Sigmoid colon (tissue), 7 donors: ENCODE data around the gene PTGIS. TPM values are rescaled to one million over a fixed set of nuclear protein-coding genes. Genes with fewer than 3 reads are reported as not detected.
A peak's percentile ranks its signal among the peaks of the same experiment; 100 is the strongest.

Source experiments
- DNase-seq: peaks from one replicate; pipeline ENCODE4 v3.0.0-alpha.2; 2019
- H3K27ac ChIP-seq, 4 donors: fragments of 200-600 bp; sonication (generic); one replicate each; pipeline ENCODE4 v1.5.1; 2016 to 2019; ENCODE audit warnings: mild to moderate bottlenecking in 1 of 4
- H3K27me3 ChIP-seq, 3 donors: fragments of 200-600 bp; sonication (generic); one replicate each; pipeline ENCODE4 v1.5.1; 2019; ENCODE audit warnings: mild to moderate bottlenecking in 1 of 3
- H3K36me3 ChIP-seq, 4 donors: fragments of 200-600 bp; sonication (generic); one replicate each; pipeline ENCODE4 v1.5.1; 2016 to 2019
- H3K4me1 ChIP-seq, 4 donors: fragments of 200-600 bp; sonication (generic); one replicate each; pipeline ENCODE4 v1.5.1; 2017 to 2019
- H3K4me3 ChIP-seq, 4 donors: fragments of 200-600 bp; sonication (generic); one replicate each; pipeline ENCODE4 v1.5.1; 2017 to 2019; ENCODE audit warnings: mild to moderate bottlenecking in 2 of 4, moderate library complexity in 1 of 4
- H3K9me3 ChIP-seq, 4 donors: fragments of 200-600 bp in 3 of 4; sonication (generic) in 3 of 4; one replicate each; pipeline versions ENCODE4 v1.5.1 to v1.6.1; 2013 to 2019
- EP300 ChIP-seq, 4 donors: sonication (generic); formaldehyde crosslinking; IDR thresholded peaks; one replicate each; pipeline ENCODE4 v1.6.1; 2017; ENCODE audit warnings: antibody characterized with exemption in 4 of 4
- POLR2A ChIP-seq, 2 donors: fragments of 450-650 bp; IDR thresholded peaks; one replicate each; pipeline ENCODE4 v1.6.1; 2016; ENCODE audit warnings: antibody characterized with exemption in 2 of 2, mild to moderate bottlenecking in 2 of 2, moderate library complexity in 2 of 2
- POLR2AphosphoS5 ChIP-seq, 4 donors: sonication (generic); formaldehyde crosslinking; IDR thresholded peaks; one replicate each; pipeline ENCODE4 v1.6.1; 2017; ENCODE audit warnings: antibody characterized with exemption in 4 of 4
- WGBS, 2 donors: extraction: QIAGEN DNeasy Blood & Tissue Kit; methylation state at CpG; one replicate each; pipeline ENCODE4 v1.1.7; 2013; 5-methylcytosine and 5-hydroxymethylcytosine counted together
- intact Hi-C: fragments of 100-400 bp; cut with DNase I; formaldehyde crosslinking; loops from one replicate; pipeline ENCODE4 v1.15.1; 2023
- polyA plus RNA-seq, 3 donors: library from polyadenylated mRNA; stranded (reverse); fragments of 200-250 nt; gene quantifications; one replicate each; pipeline ENCODE4 v1.2.3, GENCODE V29; 2013
- total RNA-seq, 4 donors: library from RNA; depleted of rRNA; stranded (reverse); fragments of >200 nt; gene quantifications; one replicate each; pipeline ENCODE4 v1.1.0, GENCODE V29; 2016
- TF ChIP-seq, protein P1 (sequence below), 4 experiments: fragments of 450-650 bp in 3 of 4; fragments of 200-600 bp in 1 of 4; IDR thresholded peaks; one replicate each; pipeline ENCODE4 v1.5.1; 2016 to 2019; ENCODE audit warnings: antibody characterized with exemption in 4 of 4, mild to moderate bottlenecking in 3 of 4, moderate library complexity in 2 of 4
- donor health status: healthy with polysubstance abuse.
- donor health status: Bipolar disorder and iron deficiency.
- donor health status: healthy.

PTGIS gene
- total and polyA plus RNA-seq, 7 donors, result 0.46 to 241 (median 55.3) TPM

DNA sequence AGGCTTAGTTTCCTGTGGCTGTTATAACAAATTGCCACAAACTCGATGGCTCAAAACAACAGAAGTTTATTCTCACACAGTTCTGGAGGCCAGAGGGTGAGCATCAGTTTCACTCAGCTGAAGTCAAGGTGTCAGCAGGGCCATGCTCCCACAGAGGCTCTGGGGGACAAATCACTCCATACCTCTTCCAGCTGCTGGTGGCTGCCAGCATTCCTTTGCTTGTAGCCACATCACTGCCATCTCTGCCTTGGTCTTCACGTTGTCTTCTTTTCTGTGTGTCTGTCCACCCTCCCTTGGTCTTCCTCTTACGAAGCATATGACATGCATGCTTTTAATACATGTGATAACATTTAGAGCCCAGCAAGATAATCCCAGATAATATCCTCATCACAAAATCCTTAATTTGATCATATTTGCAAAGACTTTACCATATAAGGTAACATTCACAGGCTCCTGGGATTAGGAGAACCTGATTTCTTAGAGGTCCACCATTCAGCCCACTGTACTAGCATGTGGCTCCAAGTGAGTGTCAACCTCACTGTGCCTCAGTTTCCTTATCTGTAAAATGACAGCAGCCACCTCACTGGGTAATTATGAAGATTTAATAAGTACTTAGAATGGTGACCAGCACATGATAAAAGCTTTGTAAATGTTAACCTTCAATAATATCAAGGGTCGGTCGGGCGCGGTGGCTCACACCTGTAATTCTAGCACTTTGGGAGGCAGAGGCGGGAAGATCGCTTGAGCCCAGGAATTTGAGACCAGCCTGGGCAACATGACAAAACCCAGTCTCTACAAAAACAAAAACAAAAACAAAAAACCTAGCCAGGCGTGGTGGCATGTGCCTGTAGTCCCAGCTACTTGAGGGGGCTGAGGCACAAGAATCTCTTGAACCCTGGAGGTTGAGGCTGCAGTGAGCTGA lies 14.7 kb upstream of the PTGIS start:
- H3K27ac ChIP-seq, result peak overlapping the region; percentile 70 to 83 (median 76)

DNA sequence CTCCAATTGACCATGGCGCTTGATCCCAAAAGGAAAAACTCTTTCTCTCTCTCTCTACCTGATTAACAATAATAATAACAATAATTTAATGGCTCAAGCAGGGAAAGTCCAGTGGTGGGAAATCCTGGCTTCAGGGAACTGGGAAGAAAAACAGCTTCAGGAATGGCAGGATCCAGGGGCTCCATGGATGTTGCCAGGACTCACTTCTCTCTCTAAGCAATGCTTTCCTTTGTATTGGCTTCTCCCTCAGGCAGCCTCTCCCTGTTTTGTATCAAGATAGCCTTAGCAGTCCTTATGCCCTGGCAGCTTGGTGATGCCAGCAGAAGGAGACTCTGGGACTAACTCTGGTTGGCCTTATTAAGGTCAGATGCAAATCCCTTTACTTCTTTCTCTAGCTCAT lies 13.5 kb upstream of the PTGIS start:
- intact Hi-C loops, result no loop called here
- peak overlapping the region; percentile 71 to 83 (median 76) for H3K27ac ChIP-seq
- H3K4me1 ChIP-seq, result peaks cover 0 to 59% (median 49%) of the 10 kb centered on the region in 4 donors
- no peaks in the 10 kb centered on the region for H3K36me3 ChIP-seq
- H3K9me3 ChIP-seq, result peaks cover 0 to 7% (median 0%) of the 10 kb centered on the region in 4 donors
- WGBS, 2 donors, result 97 to 100% methylated on average over 1 of the region's 1 CpG
- no peak for DNase-seq
- no peak overlapping the region for H3K4me3 ChIP-seq
- no peaks in the 10 kb centered on the region for H3K27me3 ChIP-seq
- TF ChIP-seq POLR2A (IDR thresholded peaks at IDR 0.05) (no peak), EP300 (IDR thresholded peaks at IDR 0.05) (no peak), POLR2AphosphoS5 (IDR thresholded peaks at IDR 0.05) (no peak)
- TF ChIP-seq, protein P1, sequence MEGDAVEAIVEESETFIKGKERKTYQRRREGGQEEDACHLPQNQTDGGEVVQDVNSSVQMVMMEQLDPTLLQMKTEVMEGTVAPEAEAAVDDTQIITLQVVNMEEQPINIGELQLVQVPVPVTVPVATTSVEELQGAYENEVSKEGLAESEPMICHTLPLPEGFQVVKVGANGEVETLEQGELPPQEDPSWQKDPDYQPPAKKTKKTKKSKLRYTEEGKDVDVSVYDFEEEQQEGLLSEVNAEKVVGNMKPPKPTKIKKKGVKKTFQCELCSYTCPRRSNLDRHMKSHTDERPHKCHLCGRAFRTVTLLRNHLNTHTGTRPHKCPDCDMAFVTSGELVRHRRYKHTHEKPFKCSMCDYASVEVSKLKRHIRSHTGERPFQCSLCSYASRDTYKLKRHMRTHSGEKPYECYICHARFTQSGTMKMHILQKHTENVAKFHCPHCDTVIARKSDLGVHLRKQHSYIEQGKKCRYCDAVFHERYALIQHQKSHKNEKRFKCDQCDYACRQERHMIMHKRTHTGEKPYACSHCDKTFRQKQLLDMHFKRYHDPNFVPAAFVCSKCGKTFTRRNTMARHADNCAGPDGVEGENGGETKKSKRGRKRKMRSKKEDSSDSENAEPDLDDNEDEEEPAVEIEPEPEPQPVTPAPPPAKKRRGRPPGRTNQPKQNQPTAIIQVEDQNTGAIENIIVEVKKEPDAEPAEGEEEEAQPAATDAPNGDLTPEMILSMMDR (IDR thresholded peaks at IDR 0.05), result no peak

More for the DNA sequence above, 14.7 kb upstream of the PTGIS start:
- intact Hi-C loops, result no loop called here
- TF ChIP-seq POLR2AphosphoS5 (IDR thresholded peaks at IDR 0.05) (no peak), POLR2A (IDR thresholded peaks at IDR 0.05) (no peak), EP300 (IDR thresholded peaks at IDR 0.05) (no peak)
- TF ChIP-seq, protein P1 (IDR thresholded peaks at IDR 0.05), result no peak
- no peaks in the 10 kb centered on the region for H3K36me3 ChIP-seq
- H3K4me1 ChIP-seq, result peaks cover 0 to 66% (median 56%) of the 10 kb centered on the region in 4 donors
- no peaks in the 10 kb centered on the region for H3K27me3 ChIP-seq
- H3K4me3 ChIP-seq, result no peak overlapping the region
- WGBS, 2 donors, result 92 to 96% methylated on average over 10 of the region's 10 CpGs
- peaks cover 0 to 7% (median 0%) of the 10 kb centered on the region in 4 donors for H3K9me3 ChIP-seq
- DNase-seq, result no peak

DNA sequence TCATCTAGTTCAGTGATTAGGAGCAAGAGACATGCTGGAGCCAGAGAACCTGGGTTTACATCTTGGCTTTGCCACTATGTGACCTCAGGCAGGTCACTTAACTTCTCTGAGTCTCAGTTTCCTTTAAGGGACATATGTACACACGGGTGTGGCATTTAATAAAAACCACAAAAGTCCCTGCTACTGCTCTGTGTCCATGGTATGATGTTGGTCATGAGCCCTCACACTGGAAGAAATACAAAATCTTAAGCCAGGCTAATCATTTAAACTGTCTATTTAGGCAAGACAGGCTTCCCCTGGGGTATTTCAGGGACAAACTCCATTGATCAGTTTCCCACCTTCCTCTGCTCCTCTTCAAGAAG lies 12.9 kb upstream of the PTGIS start:
- no peak for TF ChIP-seq EP300 (IDR thresholded peaks at IDR 0.05)
- TF ChIP-seq POLR2AphosphoS5 (IDR thresholded peaks at IDR 0.05), result no peak
- TF ChIP-seq, protein P1 (IDR thresholded peaks at IDR 0.05), result no peak
- TF ChIP-seq POLR2A (IDR thresholded peaks at IDR 0.05), result no peak
- H3K27me3 ChIP-seq, result no peaks in the 10 kb centered on the region
- peak overlapping the region; percentile 71 to 83 (median 76) for H3K27ac ChIP-seq
- no peak overlapping the region for H3K4me3 ChIP-seq
- no peak for DNase-seq
- peaks cover 0 to 7% (median 0%) of the 10 kb centered on the region in 4 donors for H3K9me3 ChIP-seq
- H3K36me3 ChIP-seq, result no peaks in the 10 kb centered on the region
- intact Hi-C loops, result no loop called here
- WGBS, 2 donors, result 24 to 50% methylated on average over 1 of the region's 1 CpG
- H3K4me1 ChIP-seq, result peaks cover 0 to 56% (median 45%) of the 10 kb centered on the region in 4 donors

DNA sequence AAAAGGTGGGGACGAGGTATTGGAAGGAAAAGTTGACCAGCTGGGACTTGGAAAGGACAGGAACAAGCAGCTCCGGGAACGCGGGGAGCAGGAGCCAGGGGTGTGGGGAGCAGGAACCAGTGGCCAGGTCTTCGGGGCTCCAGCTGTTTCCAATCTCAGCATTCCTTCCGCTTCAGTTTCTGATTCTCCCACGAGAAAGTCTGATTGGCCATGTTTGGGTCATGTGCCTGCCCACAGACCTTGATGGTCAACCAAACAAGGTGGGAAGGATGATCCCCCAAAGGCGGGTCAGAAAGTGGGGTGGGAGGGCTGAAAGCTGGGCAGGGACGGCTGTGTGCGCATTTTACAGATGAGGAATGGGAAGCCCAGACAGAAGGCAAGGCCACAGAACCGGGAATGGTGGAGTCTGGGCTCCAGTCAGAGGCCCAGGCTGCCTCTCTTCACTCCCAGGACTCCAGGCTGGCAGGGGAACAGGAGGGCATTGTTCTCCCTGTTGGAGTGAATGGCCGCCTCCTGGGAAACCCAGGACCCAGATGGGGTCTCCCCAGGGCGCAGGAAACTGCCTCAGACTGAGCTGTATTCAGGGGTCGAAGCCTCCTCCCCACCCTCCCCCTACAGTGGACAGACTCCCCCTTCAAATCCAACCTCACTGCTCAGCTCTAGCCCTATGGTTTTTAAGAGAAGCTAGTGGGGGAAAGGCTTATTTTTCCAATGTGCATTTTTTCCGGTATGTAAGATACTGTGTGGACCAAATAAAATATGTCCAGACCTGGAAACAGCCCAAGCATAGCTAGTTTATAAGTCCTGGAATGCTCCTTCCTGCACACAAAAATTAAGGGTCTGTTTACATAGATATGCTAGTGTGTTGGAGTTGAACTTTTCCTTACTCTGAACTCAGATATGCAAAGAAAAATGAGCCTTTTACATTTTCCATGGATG lies 12.2 kb upstream of the PTGIS start:
- Histone ChIP-seq H3K4me1 (peaks cover 0 to 56% (median 42%) of the 10 kb centered on the region in 4 donors), H3K36me3 (no peaks in the 10 kb centered on the region), H3K27me3 (no peaks in the 10 kb centered on the region), H3K9me3 (peaks cover 0 to 7% (median 0%) of the 10 kb centered on the region in 4 donors), H3K27ac (peak overlapping the region; percentile 71 to 83 (median 76)), H3K4me3 (no peak overlapping the region)
- DNase-seq, result peak; percentile 91
- TF ChIP-seq POLR2AphosphoS5 (IDR thresholded peaks at IDR 0.05) (peak in 3 of 4 donors; percentile 22 to 37 (median 23)), POLR2A (IDR thresholded peaks at IDR 0.05) (no peak), EP300 (IDR thresholded peaks at IDR 0.05) (no peak)
- TF ChIP-seq, protein P1 (IDR thresholded peaks at IDR 0.05), result no peak
- intact Hi-C loops, result no loop called here
- 76 to 85% methylated on average over 15 of the region's 15 CpGs for WGBS, 2 donors
